HepG2 (cell line): ENCODE measurements around the gene TUBGCP6. TPM values are rescaled to one million over a fixed set of nuclear protein-coding genes. Genes with fewer than 3 reads are reported as not detected.

ENCODE experiments used
- HNRNPH1 ChIP-seq: fragments of 200-400 bp; formaldehyde crosslinking; optimal IDR thresholded peaks from 2 replicates; pipeline ENCODE3; 2017; ENCODE audit warnings: mild to moderate bottlenecking, low read depth, low read length
- HOMEZ ChIP-seq: IDR thresholded peaks from 2 replicates; pipeline ENCODE4 v1.6.1; 2016; ENCODE audit warnings: low read depth
- RAD21 ChIP-seq: fragments of 450-650 bp; formaldehyde crosslinking; IDR thresholded peaks from 2 replicates; pipeline ENCODE4 v1.5.0; 2020; ENCODE audit warnings: mild to moderate bottlenecking
- REL ChIP-seq: sonication (generic); formaldehyde crosslinking; conservative IDR thresholded peaks from 2 replicates; pipeline ENCODE4 v1.8.0; 2022; ENCODE audit warnings: mild to moderate bottlenecking, missing genetic modification reagents, moderate library complexity
- SAP130 ChIP-seq: IDR thresholded peaks from 2 replicates; pipeline ENCODE4 v1.6.1; 2016; ENCODE audit warnings: low read depth
- SSRP1 ChIP-seq: IDR thresholded peaks from 2 replicates; pipeline ENCODE4 v1.6.1; 2016; ENCODE audit warnings: control low read depth
- TRIM24 ChIP-seq: sonication (generic); formaldehyde crosslinking; IDR thresholded peaks from 2 replicates; pipeline ENCODE4 v1.8.0; 2022; ENCODE audit warnings: mild to moderate bottlenecking, missing genetic modification reagents
- ZNF550 ChIP-seq: sonication (generic); formaldehyde crosslinking; IDR thresholded peaks from 2 replicates; pipeline ENCODE4 v1.4.0; 2020; ENCODE audit warnings: mild to moderate bottlenecking, missing genetic modification reagents, borderline replicate concordance
- polyA plus RNA-seq, 8 experiments: library from polyadenylated mRNA; depleted of rRNA in 3 of 8; stranded (reverse) in 7 of 8; unstranded in 1 of 8; fragments of >200 nt; fragmentation: Illumina TruSeq in 4 of 8; extraction: Trizol in 4 of 8; gene quantifications; 2 replicates each; pipeline versions ENCODE4 v1.2.1 to v1.2.3, GENCODE V29; 2011 to 2016; ENCODE audit warnings: low read depth in 4 of 8, missing spikeins in 1 of 8, mixed read lengths in 1 of 8; ENCODE audit not compliant: insufficient read depth in 1 of 8
- total RNA-seq, 5 experiments: library from RNA; depleted of rRNA; stranded (reverse); fragments of >200 nt; fragmentation: Illumina TruSeq; extraction: Trizol; gene quantifications; 2 replicates each; pipeline ENCODE4 v1.2.3, GENCODE V29; 2016; ENCODE audit warnings: low read depth in 1 of 5
- TF ChIP-seq, protein P1 (sequence below): sonication (generic); formaldehyde crosslinking; IDR thresholded peaks from 2 replicates; pipeline ENCODE4 v1.5.1; 2020; ENCODE audit warnings: missing genetic modification reagents, mild to moderate bottlenecking, borderline replicate concordance
- TF ChIP-seq, protein P2 (sequence below): sonication (generic); formaldehyde crosslinking; IDR thresholded peaks from 2 replicates; pipeline ENCODE4 v1.4.0; 2020; ENCODE audit warnings: low read depth, missing genetic modification reagents
- TF ChIP-seq, protein P3 (sequence below): sonication (generic); formaldehyde crosslinking; IDR thresholded peaks from 2 replicates; pipeline ENCODE4 v1.5.0; 2020; ENCODE audit warnings: missing genetic modification reagents
- TF ChIP-seq, protein P4 (sequence below): sonication (generic); formaldehyde crosslinking; IDR thresholded peaks from one replicate; pipeline ENCODE4 v1.5.1; 2020; ENCODE audit warnings: mild to moderate bottlenecking, missing genetic modification reagents; ENCODE audit errors: not compliant biosample characterization

Gene TUBGCP6
- total and polyA plus RNA-seq, 2 of the 13 experiments (the other 11 are each of a cell fraction or from before 2014, with no cell fraction given): 14.6 to 15.7 TPM

- TF ChIP-seq, protein P1, sequence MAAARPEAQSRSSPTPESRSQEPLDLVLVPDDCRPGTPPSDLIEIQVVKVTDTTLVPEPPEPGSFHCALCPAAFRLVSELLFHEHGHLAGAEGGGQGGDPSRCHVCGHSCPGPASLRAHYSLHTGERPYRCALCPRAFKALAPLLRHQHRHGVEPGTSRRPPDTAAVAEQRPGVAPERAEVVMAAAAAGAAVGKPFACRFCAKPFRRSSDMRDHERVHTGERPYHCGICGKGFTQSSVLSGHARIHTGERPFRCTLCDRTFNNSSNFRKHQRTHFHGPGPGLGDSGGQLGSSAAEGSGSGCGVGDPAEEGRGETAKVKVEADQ (CRISPR knock-in tag): 0 out of 2 replicates have a peak, but pooled peaks have one; percentile 60
- TF ChIP-seq RAD21 (peak; percentile 62), HNRNPH1 (no peak), HOMEZ (CRISPR knock-in tag) (no peak), REL (CRISPR knock-in tag) (no peak; the same call in 1 of the 2 replicates), TRIM24 (CRISPR knock-in tag) (no peak), SSRP1 (CRISPR knock-in tag) (no peak), ZNF550 (CRISPR knock-in tag) (no peak), SAP130 (CRISPR knock-in tag) (peak; percentile 91)
- TF ChIP-seq, protein P2, sequence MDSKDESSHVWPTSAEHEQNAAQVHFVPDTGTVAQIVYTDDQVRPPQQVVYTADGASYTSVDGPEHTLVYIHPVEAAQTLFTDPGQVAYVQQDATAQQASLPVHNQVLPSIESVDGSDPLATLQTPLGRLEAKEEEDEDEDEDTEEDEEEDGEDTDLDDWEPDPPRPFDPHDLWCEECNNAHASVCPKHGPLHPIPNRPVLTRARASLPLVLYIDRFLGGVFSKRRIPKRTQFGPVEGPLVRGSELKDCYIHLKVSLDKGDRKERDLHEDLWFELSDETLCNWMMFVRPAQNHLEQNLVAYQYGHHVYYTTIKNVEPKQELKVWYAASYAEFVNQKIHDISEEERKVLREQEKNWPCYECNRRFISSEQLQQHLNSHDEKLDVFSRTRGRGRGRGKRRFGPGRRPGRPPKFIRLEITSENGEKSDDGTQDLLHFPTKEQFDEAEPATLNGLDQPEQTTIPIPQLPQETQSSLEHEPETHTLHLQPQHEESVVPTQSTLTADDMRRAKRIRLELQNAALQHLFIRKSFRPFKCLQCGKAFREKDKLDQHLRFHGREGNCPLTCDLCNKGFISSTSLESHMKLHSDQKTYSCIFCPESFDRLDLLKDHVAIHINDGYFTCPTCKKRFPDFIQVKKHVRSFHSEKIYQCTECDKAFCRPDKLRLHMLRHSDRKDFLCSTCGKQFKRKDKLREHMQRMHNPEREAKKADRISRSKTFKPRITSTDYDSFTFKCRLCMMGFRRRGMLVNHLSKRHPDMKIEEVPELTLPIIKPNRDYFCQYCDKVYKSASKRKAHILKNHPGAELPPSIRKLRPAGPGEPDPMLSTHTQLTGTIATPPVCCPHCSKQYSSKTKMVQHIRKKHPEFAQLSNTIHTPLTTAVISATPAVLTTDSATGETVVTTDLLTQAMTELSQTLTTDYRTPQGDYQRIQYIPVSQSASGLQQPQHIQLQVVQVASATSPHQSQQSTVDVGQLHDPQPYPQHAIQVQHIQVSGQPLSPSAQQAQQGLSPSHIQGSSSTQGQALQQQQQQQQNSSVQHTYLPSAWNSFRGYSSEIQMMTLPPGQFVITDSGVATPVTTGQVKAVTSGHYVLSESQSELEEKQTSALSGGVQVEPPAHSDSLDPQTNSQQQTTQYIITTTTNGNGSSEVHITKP (CRISPR knock-in tag): no peak
- TF ChIP-seq, protein P3, sequence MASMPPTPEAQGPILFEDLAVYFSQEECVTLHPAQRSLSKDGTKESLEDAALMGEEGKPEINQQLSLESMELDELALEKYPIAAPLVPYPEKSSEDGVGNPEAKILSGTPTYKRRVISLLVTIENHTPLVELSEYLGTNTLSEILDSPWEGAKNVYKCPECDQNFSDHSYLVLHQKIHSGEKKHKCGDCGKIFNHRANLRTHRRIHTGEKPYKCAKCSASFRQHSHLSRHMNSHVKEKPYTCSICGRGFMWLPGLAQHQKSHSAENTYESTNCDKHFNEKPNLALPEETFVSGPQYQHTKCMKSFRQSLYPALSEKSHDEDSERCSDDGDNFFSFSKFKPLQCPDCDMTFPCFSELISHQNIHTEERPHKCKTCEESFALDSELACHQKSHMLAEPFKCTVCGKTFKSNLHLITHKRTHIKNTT (CRISPR knock-in tag): no peak
- TF ChIP-seq, protein P4, sequence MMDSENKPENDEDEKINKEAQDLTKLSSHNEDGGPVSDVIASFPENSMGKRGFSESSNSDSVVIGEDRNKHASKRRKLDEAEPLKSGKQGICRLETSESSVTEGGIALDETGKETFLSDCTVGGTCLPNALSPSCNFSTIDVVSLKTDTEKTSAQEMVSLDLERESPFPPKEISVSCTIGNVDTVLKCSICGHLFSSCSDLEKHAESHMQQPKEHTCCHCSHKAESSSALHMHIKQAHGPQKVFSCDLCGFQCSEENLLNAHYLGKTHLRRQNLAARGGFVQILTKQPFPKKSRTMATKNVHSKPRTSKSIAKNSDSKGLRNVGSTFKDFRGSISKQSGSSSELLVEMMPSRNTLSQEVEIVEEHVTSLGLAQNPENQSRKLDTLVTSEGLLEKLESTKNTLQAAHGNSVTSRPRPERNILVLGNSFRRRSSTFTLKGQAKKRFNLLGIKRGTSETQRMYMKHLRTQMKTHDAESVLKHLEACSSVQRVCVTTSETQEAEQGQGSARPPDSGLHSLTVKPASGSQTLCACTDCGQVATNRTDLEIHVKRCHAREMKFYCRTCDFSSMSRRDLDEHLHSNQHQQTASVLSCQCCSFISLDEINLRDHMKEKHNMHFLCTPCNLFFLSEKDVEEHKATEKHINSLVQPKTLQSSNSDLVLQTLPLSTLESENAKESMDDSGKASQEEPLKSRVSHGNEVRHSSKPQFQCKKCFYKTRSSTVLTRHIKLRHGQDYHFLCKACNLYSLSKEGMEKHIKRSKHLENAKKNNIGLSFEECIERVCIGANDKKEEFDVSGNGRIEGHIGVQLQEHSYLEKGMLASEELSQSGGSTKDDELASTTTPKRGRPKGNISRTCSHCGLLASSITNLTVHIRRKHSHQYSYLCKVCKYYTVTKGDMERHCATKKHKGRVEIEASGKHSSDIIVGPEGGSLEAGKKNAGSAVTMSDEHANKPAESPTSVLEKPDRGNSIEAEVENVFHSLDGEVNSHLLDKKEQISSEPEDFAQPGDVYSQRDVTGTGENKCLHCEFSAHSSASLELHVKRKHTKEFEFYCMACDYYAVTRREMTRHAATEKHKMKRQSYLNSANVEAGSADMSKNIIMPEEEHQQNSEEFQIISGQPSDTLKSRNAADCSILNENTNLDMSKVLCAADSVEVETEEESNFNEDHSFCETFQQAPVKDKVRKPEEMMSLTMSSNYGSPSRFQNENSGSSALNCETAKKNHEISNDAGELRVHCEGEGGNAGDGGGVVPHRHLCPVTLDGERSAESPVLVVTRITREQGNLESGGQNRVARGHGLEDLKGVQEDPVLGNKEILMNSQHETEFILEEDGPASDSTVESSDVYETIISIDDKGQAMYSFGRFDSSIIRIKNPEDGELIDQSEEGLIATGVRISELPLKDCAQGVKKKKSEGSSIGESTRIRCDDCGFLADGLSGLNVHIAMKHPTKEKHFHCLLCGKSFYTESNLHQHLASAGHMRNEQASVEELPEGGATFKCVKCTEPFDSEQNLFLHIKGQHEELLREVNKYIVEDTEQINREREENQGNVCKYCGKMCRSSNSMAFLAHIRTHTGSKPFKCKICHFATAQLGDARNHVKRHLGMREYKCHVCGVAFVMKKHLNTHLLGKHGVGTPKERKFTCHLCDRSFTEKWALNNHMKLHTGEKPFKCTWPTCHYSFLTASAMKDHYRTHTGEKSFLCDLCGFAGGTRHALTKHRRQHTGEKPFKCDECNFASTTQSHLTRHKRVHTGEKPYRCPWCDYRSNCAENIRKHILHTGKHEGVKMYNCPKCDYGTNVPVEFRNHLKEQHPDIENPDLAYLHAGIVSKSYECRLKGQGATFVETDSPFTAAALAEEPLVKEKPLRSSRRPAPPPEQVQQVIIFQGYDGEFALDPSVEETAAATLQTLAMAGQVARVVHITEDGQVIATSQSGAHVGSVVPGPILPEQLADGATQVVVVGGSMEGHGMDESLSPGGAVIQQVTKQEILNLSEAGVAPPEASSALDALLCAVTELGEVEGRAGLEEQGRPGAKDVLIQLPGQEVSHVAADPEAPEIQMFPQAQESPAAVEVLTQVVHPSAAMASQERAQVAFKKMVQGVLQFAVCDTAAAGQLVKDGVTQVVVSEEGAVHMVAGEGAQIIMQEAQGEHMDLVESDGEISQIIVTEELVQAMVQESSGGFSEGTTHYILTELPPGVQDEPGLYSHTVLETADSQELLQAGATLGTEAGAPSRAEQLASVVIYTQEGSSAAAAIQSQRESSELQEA (CRISPR knock-in tag): peak; percentile 76
Observed at GRCh38 chr22:50293441-50294318, 48.9 kb upstream of the TUBGCP6 start (continued).
